ENCODE data around the gene DIP2C. TPM values are rescaled to one million over a fixed set of nuclear protein-coding genes. Genes with fewer than 3 reads are reported as not detected.

The DIP2C gene
- polyA plus RNA-seq, 3 donors, result 0.11 TPM; not detected in 2

DNA sequence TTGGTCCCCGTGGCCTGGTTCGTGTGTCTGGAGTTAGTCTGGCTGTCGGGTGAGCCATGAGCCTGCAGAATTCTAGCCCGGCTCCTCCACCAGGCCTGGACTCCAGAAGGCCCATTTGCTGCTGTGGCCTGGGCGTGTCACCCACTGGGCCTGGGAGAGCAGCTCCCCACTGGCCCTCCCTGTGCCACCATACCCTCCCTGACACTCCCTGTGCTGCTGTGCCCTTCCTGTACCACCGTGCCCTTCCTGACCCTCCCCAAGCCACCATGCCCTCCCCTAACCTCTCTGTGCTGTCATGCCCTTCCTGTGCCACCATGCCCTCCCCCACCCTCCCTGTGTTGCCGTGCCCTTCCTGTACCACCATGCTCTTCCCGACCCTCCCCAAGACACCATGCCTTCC is 39.1 kb upstream of the DIP2C start:
- H4K20me1 ChIP-seq (ENCODE audit: insufficient read depth, low read length), result no peaks in the 10 kb centered on the region
- H2AFZ ChIP-seq (ENCODE audit: insufficient read depth, low read depth, low read length, poor library complexity, severe bottlenecking), result no peak overlapping the region
- H3K27ac ChIP-seq (ENCODE audit: low read depth in 1 of 2, low read length in 2 of 2), result no peak overlapping the region
- Mint-ChIP-seq H3K27me3 (ENCODE audit: low read depth in 3 of 3) (peaks cover 6 to 11% (median 9%) of the 10 kb centered on the region in 3 donors), H3K36me3 (no peaks in the 10 kb centered on the region), H3K9me3 (peaks cover 6 to 21% (median 10%) of the 10 kb centered on the region in 7 donors), H3K27ac (no peak overlapping the region), H3K4me1 (no peaks in the 10 kb centered on the region), H3K4me3 (no peak overlapping the region)
- no peak overlapping the region for H3K4me3 ChIP-seq (replicated peaks in 1 of 3; ENCODE audit: low read depth in 2 of 3, low read length in 3 of 3)
- no peaks in the 10 kb centered on the region for H3K4me1 ChIP-seq (ENCODE audit: control insufficient read depth in 1 of 2, insufficient read depth in 2 of 2, low read length in 2 of 2)
- no peak for TF ChIP-seq CTCF (IDR thresholded peaks at IDR 0.05)
- WGBS (ENCODE audit: insufficient coverage), result 85% methylated on average over 7 of the region's 8 CpGs
- intact Hi-C loops (cut with micrococcal nuclease), result no loop called here
- no peaks in the 10 kb centered on the region for H3K36me3 ChIP-seq (replicated peaks in 1 of 2; ENCODE audit: control insufficient read depth in 1 of 2, insufficient read depth in 2 of 2, low read length in 2 of 2)
- DNase-seq, result no peak
- H3K27me3 ChIP-seq (ENCODE audit: control insufficient read depth in 2 of 2, insufficient read depth in 2 of 2, low read length in 2 of 2), result no peaks in the 10 kb centered on the region
- H3K4me2 ChIP-seq (replicated peaks; ENCODE audit: extremely low read depth, low read length, poor library complexity, severe bottlenecking), result no peak overlapping the region
- peaks cover 6 to 16% of the 10 kb centered on the region in 2 donors for H3K9me3 ChIP-seq (replicated peaks in 1 of 2; ENCODE audit: control insufficient read depth in 1 of 2, insufficient read depth in 1 of 2, low read length in 2 of 2)
- no peaks in the 10 kb centered on the region for H3K79me2 ChIP-seq (ENCODE audit: insufficient read depth, low read length)
- H3K9ac ChIP-seq (ENCODE audit: insufficient read depth, low read length, poor library complexity, severe bottlenecking), result no peak overlapping the region

- Histone ChIP-seq H3K36me3 (replicated peaks in 1 of 2; ENCODE audit: control insufficient read depth in 1 of 2, insufficient read depth in 2 of 2, low read length in 2 of 2) (no peaks in the 10 kb centered on the region), H3K4me2 (replicated peaks; ENCODE audit: extremely low read depth, low read length, poor library complexity, severe bottlenecking) (no peak overlapping the region), H3K9me3 (replicated peaks in 1 of 2; ENCODE audit: control insufficient read depth in 1 of 2, insufficient read depth in 1 of 2, low read length in 2 of 2) (peaks cover 6 to 25% of the 10 kb centered on the region in 2 donors), H2AFZ (ENCODE audit: insufficient read depth, low read depth, low read length, poor library complexity, severe bottlenecking) (no peak overlapping the region), H4K20me1 (ENCODE audit: insufficient read depth, low read length) (no peaks in the 10 kb centered on the region), H3K27ac (ENCODE audit: low read depth in 1 of 2, low read length in 2 of 2) (no peak overlapping the region), H3K79me2 (ENCODE audit: insufficient read depth, low read length) (no peaks in the 10 kb centered on the region), H3K9ac (ENCODE audit: insufficient read depth, low read length, poor library complexity, severe bottlenecking) (no peak overlapping the region), H3K27me3 (ENCODE audit: control insufficient read depth in 2 of 2, insufficient read depth in 2 of 2, low read length in 2 of 2) (no peaks in the 10 kb centered on the region), H3K4me1 (ENCODE audit: control insufficient read depth in 1 of 2, insufficient read depth in 2 of 2, low read length in 2 of 2) (no peaks in the 10 kb centered on the region), H3K4me3 (replicated peaks in 1 of 3; ENCODE audit: low read depth in 2 of 3, low read length in 3 of 3) (no peak overlapping the region)
- no peak for DNase-seq
- 84% methylated on average over 4 of the region's 15 CpGs for WGBS (ENCODE audit: insufficient coverage)
- Mint-ChIP-seq H3K9me3 (peaks cover 8 to 31% (median 13%) of the 10 kb centered on the region in 7 donors), H3K27me3 (ENCODE audit: low read depth in 3 of 3) (peaks cover 4 to 9% (median 5%) of the 10 kb centered on the region in 3 donors), H3K36me3 (no peaks in the 10 kb centered on the region), H3K4me3 (no peak overlapping the region), H3K4me1 (no peaks in the 10 kb centered on the region), H3K27ac (no peak overlapping the region)
- intact Hi-C loops (cut with micrococcal nuclease), result no loop called here
- no peak for TF ChIP-seq CTCF (IDR thresholded peaks at IDR 0.05)
Observed at GRCh38 chr10:727162-727790, 37.8 kb upstream of the DIP2C start.

Measured in CD14-positive monocyte (primary cell).